Liver (tissue), 9 donors: ENCODE results near the gene VRK2. TPM values are rescaled to one million over a fixed set of nuclear protein-coding genes. Genes with fewer than 3 reads are reported as not detected.

ENCODE experiments used
- DNase-seq: peaks from one replicate; pipeline ENCODE4 v3.0.0-alpha.2; 2017; ENCODE audit warnings: low spot score
- H3K27ac ChIP-seq, 2 donors: one replicate each; pipeline ENCODE4 v1.7.0; 2013; ENCODE audit warnings: inconsistent platforms in 2 of 2, low read length in 2 of 2, control low read depth in 1 of 2, low read depth in 1 of 2, mild to moderate bottlenecking in 1 of 2
- H3K27me3 ChIP-seq, 4 donors: one replicate each; pipeline versions ENCODE4 v1.6.1 to v1.7.0; 2013; ENCODE audit warnings: low read length in 3 of 4, inconsistent platforms in 1 of 4, mild to moderate bottlenecking in 1 of 4, moderate library complexity in 1 of 4; ENCODE audit not compliant: control insufficient read depth in 4 of 4, insufficient read depth in 4 of 4
- H3K36me3 ChIP-seq, 4 donors: one replicate each; pipeline versions ENCODE4 v1.6.1 to v1.7.0; 2013; ENCODE audit warnings: low read length in 3 of 4, mild to moderate bottlenecking in 3 of 4, low read depth in 1 of 4, moderate library complexity in 1 of 4; ENCODE audit not compliant: control insufficient read depth in 4 of 4, insufficient read depth in 3 of 4
- H3K4me1 ChIP-seq, 4 donors: one replicate each; pipeline versions ENCODE4 v1.6.1 to v1.7.0; 2013; ENCODE audit warnings: low read length in 3 of 4, mild to moderate bottlenecking in 3 of 4, moderate library complexity in 1 of 4; ENCODE audit not compliant: control insufficient read depth in 4 of 4, insufficient read depth in 4 of 4
- H3K4me3 ChIP-seq, 3 donors: one replicate each; pipeline versions ENCODE4 v1.6.1 to v1.7.0; 2013; ENCODE audit warnings: low read length in 3 of 3, control low read depth in 1 of 3, low read depth in 1 of 3, mild to moderate bottlenecking in 1 of 3
- H3K9ac ChIP-seq, 2 donors: one replicate each; pipeline ENCODE4 v1.7.0; 2013; ENCODE audit warnings: low read length in 2 of 2, mild to moderate bottlenecking in 2 of 2, moderate library complexity in 2 of 2, control low read depth in 1 of 2, low read depth in 1 of 2
- H3K9me3 ChIP-seq, 4 donors: one replicate each; pipeline versions ENCODE4 v1.6.1 to v1.7.0; 2013; ENCODE audit warnings: low read length in 3 of 4; ENCODE audit not compliant: control insufficient read depth in 4 of 4
- FOXA2 ChIP-seq: IDR thresholded peaks from 2 replicates; pipeline ENCODE4 v1.6.1; 2016; ENCODE audit warnings: antibody characterized with exemption
- HNF4A ChIP-seq, 2 donors: conservative IDR thresholded peaks; 2 replicates each; pipeline ENCODE4 v1.6.1; 2016; ENCODE audit warnings: antibody characterized with exemption in 2 of 2, mild to moderate bottlenecking in 2 of 2
- HNF4G ChIP-seq: IDR thresholded peaks from 2 replicates; pipeline ENCODE4 v1.6.1; 2016; ENCODE audit warnings: antibody characterized with exemption
- NR2F2 ChIP-seq: IDR thresholded peaks from 2 replicates; pipeline ENCODE4 v1.6.1; 2016; ENCODE audit warnings: antibody characterized with exemption
- RAD21 ChIP-seq, 2 donors: IDR thresholded peaks; 2 replicates each; pipeline ENCODE4 v1.6.1; 2016; ENCODE audit warnings: antibody characterized with exemption in 2 of 2, mild to moderate bottlenecking in 2 of 2
- SP1 ChIP-seq: IDR thresholded peaks from 2 replicates; pipeline ENCODE4 v1.6.1; 2018; ENCODE audit warnings: antibody characterized with exemption, mild to moderate bottlenecking
- TAF1 ChIP-seq: conservative IDR thresholded peaks from 2 replicates; pipeline ENCODE4 v1.6.1; 2016; ENCODE audit warnings: antibody characterized with exemption, mild to moderate bottlenecking
- YY1 ChIP-seq: IDR thresholded peaks from 2 replicates; pipeline ENCODE4 v1.6.1; 2016; ENCODE audit warnings: antibody characterized with exemption, mild to moderate bottlenecking
- WGBS: extraction: QIAGEN DNeasy Blood & Tissue Kit; methylation state at CpG from one replicate; pipeline ENCODE4 v1.1.7; 2013; 5-methylcytosine and 5-hydroxymethylcytosine counted together
- polyA plus RNA-seq, 2 donors: library from polyadenylated mRNA; stranded (reverse) in 1 of 2; unstranded in 1 of 2; fragments of 200-250 nt in 1 of 2; fragments of >200 nt in 1 of 2; fragmentation: Nextera tagmentation in 1 of 2; extraction: Ambion mirVana in 1 of 2; gene quantifications; one replicate each; pipeline versions ENCODE4 v1.2.1 to v1.2.3, GENCODE V29; 2013 to 2015
- total RNA-seq, 2 donors: library from RNA; depleted of rRNA; stranded (reverse); fragments of >200 nt; gene quantifications; one replicate each; pipeline ENCODE4 v1.2.3, GENCODE V29; 2014
- TF ChIP-seq, protein P1 (sequence below): IDR thresholded peaks from 2 replicates; pipeline ENCODE4 v1.6.1; 2016; ENCODE audit warnings: antibody characterized with exemption, mild to moderate bottlenecking
- TF ChIP-seq, protein P2 (sequence below): fragments of 150-350 bp; IDR thresholded peaks from 2 replicates; pipeline ENCODE4 v1.5.1; 2017; ENCODE audit warnings: improper control_type of control experiment, low read depth, low read length; ENCODE audit not compliant: missing input control
- donor health status: healthy.
- donor health status: healthy.
- donor health status: healthy.
- donor health status: healthy.
- donor health status: healthy.

VRK2 gene
- total and polyA plus RNA-seq, 4 donors = 5.4 to 17.3 (median 8.5) TPM

DNA sequence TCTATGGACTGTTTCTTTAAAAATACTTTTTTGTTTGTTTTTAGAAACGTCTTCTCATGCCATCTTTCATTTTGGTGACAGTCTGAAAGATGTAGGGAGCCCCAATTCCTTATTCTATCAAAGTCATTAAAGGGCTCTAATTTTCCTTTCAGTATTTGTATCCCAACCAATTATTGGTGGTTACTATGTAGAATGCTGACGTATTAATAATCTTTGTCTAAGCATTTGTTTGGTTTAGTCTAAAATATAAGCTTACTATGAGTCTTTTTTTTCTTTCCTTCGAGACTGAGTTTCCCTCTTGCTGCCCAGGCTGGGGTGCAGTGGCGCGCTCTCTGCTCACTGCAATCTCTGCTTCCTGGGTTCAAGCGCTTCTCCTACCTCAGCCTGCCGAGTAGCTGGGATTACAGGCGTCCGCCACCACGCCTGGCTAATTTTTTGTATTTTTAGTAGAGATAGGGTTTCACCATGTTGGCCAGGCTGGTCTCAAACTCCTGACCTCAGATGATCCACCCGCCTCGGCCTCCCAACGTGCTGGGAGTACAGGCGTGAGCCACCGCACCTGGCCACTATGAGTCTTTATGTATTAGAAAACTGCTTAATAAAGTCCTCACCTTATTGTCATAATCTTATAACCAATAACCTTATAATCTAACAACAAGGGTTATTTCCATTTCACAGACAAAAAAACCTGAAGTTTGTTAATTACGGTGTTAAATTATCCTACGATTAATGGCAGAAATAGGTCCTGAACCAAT, 849 bp upstream of the VRK2 start (continued):
- TF ChIP-seq, protein P1, sequence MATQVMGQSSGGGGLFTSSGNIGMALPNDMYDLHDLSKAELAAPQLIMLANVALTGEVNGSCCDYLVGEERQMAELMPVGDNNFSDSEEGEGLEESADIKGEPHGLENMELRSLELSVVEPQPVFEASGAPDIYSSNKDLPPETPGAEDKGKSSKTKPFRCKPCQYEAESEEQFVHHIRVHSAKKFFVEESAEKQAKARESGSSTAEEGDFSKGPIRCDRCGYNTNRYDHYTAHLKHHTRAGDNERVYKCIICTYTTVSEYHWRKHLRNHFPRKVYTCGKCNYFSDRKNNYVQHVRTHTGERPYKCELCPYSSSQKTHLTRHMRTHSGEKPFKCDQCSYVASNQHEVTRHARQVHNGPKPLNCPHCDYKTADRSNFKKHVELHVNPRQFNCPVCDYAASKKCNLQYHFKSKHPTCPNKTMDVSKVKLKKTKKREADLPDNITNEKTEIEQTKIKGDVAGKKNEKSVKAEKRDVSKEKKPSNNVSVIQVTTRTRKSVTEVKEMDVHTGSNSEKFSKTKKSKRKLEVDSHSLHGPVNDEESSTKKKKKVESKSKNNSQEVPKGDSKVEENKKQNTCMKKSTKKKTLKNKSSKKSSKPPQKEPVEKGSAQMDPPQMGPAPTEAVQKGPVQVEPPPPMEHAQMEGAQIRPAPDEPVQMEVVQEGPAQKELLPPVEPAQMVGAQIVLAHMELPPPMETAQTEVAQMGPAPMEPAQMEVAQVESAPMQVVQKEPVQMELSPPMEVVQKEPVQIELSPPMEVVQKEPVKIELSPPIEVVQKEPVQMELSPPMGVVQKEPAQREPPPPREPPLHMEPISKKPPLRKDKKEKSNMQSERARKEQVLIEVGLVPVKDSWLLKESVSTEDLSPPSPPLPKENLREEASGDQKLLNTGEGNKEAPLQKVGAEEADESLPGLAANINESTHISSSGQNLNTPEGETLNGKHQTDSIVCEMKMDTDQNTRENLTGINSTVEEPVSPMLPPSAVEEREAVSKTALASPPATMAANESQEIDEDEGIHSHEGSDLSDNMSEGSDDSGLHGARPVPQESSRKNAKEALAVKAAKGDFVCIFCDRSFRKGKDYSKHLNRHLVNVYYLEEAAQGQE = no peak
- no peak for TF ChIP-seq TAF1

DNA sequence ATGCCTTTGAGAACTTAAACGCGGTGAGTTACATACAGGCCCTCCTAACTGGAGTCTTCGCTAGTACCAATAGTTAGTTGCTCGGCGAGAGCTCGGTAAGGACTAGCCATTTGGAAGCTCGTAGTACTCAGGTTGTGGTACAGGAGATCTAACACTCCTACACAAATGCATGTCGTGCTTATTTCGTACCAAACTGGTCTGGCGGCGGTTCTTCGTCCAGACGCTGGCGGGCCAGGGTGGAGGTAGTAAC, 346 bp upstream of the VRK2 start:
- no peak for DNase-seq
- H3K4me1 ChIP-seq = peaks cover 0 to 14% (median 3%) of the 10 kb centered on the region in 4 donors
- peak overlapping the region; percentile 30 to 95 (median 79) for H3K4me3 ChIP-seq
- H3K9ac ChIP-seq = peak overlapping the region; percentile 17 to 98
- H3K36me3 ChIP-seq = peaks cover 0 to 4% (median 0%) of the 10 kb centered on the region in 4 donors
- no peaks in the 10 kb centered on the region for H3K9me3 ChIP-seq
- H3K27ac ChIP-seq = peak overlapping the region; percentile 87 to 93
- TF ChIP-seq FOXA2 = no peak
- TF ChIP-seq HNF4G = no peak
- no peak for TF ChIP-seq RAD21 (IDR thresholded peaks at IDR 0.05)
- no peak for TF ChIP-seq TAF1
- no peak for TF ChIP-seq NR2F2
- TF ChIP-seq, protein P1 = no peak
- TF ChIP-seq YY1 = no peak
- TF ChIP-seq SP1 = no peak
- no peak for TF ChIP-seq HNF4A (conservative IDR thresholded peaks at IDR 0.05)
- TF ChIP-seq, protein P2, sequence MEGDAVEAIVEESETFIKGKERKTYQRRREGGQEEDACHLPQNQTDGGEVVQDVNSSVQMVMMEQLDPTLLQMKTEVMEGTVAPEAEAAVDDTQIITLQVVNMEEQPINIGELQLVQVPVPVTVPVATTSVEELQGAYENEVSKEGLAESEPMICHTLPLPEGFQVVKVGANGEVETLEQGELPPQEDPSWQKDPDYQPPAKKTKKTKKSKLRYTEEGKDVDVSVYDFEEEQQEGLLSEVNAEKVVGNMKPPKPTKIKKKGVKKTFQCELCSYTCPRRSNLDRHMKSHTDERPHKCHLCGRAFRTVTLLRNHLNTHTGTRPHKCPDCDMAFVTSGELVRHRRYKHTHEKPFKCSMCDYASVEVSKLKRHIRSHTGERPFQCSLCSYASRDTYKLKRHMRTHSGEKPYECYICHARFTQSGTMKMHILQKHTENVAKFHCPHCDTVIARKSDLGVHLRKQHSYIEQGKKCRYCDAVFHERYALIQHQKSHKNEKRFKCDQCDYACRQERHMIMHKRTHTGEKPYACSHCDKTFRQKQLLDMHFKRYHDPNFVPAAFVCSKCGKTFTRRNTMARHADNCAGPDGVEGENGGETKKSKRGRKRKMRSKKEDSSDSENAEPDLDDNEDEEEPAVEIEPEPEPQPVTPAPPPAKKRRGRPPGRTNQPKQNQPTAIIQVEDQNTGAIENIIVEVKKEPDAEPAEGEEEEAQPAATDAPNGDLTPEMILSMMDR = no peak
- H3K27me3 ChIP-seq = no peaks in the 10 kb centered on the region
- 3% methylated on average over 14 of the region's 14 CpGs for WGBS
